GM12864 (cell line): ENCODE measurements around the gene TROAP.

Experiments
- DNase-seq: peaks from one replicate; pipeline ENCODE4 v3.0.0-alpha.2; 2011; ENCODE audit warnings: low read depth
- H3K4me3 ChIP-seq: 2 replicates; pipeline ENCODE4 v1.5.1; 2011; ENCODE audit warnings: mild to moderate bottlenecking, low read depth, low read length, control low read depth
- TF ChIP-seq, protein P1 (sequence below): IDR thresholded peaks from 2 replicates; pipeline ENCODE4 v1.5.1; 2011; ENCODE audit warnings: low read depth, mild to moderate bottlenecking, moderate library complexity, low read length, control low read depth, inconsistent platforms; ENCODE audit errors: missing control alignments

Gene TROAP

GRCh38 chr12:49342066-49342913 lies 19.2 kb downstream of the TROAP start:
- TF ChIP-seq, protein P1, sequence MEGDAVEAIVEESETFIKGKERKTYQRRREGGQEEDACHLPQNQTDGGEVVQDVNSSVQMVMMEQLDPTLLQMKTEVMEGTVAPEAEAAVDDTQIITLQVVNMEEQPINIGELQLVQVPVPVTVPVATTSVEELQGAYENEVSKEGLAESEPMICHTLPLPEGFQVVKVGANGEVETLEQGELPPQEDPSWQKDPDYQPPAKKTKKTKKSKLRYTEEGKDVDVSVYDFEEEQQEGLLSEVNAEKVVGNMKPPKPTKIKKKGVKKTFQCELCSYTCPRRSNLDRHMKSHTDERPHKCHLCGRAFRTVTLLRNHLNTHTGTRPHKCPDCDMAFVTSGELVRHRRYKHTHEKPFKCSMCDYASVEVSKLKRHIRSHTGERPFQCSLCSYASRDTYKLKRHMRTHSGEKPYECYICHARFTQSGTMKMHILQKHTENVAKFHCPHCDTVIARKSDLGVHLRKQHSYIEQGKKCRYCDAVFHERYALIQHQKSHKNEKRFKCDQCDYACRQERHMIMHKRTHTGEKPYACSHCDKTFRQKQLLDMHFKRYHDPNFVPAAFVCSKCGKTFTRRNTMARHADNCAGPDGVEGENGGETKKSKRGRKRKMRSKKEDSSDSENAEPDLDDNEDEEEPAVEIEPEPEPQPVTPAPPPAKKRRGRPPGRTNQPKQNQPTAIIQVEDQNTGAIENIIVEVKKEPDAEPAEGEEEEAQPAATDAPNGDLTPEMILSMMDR: peak; percentile 90
- DNase-seq: peak; percentile 55
- peak overlapping the region; percentile 4; the same call in 1 of the 2 replicates for H3K4me3 ChIP-seq

GRCh38 chr12:49342914-49343731 lies 20.1 kb downstream of the TROAP start:
- DNase-seq: no peak
- TF ChIP-seq, protein P1: no peak
- 0 out of 2 replicates have a peak overlapping the region, but pooled peaks have one; percentile 4 for H3K4me3 ChIP-seq

- H3K4me3 ChIP-seq: no peak overlapping the region
- TF ChIP-seq, protein P1: no peak
Measured at GRCh38 chr12:49344486-49345050, 21.5 kb downstream of the TROAP start.

DNA sequence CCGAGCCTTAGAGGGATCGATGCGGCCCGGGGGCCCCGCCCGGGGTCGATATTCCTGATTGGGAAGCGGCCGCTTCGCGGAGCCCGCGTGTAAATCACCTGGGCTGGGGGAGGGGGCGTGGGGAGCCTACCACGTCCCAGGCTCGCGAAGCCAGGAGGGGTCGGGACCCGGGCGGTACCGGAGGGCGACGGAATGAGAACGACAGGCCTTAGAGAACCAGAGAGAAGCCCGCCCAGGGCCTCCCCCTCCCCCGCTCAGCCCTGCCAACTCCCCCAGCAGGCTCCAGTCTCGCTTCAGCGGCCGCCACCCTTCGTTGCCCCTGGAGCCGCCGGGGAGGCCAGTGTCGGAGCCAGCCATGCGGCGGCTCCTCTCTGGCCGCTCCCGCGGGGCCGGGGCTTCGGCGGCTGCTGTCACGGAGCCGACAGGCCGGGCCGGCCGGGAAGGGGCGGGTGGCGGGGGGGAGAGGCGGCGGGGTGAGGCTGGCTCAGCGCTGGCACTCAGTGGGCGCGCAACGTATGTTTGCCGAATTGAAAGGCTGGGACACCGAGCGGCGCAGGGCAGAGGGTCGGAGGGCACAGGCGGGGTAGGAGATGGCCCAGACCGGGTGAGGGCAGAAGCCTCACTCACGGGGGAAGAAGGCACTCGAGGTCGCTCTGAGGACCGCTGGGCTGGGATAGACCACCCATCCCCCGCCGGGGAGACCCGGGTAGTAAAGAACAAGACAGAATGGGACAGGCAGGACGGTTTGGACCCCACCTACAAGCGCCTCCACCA lies 22.2 kb downstream of the TROAP start:
- TF ChIP-seq, protein P1: no peak
- peak overlapping the region; percentile 32 for H3K4me3 ChIP-seq
- no peak for DNase-seq

More at GRCh38 chr12:49344486-49345050, 21.5 kb downstream of the TROAP start:
- no peak for DNase-seq

DNA sequence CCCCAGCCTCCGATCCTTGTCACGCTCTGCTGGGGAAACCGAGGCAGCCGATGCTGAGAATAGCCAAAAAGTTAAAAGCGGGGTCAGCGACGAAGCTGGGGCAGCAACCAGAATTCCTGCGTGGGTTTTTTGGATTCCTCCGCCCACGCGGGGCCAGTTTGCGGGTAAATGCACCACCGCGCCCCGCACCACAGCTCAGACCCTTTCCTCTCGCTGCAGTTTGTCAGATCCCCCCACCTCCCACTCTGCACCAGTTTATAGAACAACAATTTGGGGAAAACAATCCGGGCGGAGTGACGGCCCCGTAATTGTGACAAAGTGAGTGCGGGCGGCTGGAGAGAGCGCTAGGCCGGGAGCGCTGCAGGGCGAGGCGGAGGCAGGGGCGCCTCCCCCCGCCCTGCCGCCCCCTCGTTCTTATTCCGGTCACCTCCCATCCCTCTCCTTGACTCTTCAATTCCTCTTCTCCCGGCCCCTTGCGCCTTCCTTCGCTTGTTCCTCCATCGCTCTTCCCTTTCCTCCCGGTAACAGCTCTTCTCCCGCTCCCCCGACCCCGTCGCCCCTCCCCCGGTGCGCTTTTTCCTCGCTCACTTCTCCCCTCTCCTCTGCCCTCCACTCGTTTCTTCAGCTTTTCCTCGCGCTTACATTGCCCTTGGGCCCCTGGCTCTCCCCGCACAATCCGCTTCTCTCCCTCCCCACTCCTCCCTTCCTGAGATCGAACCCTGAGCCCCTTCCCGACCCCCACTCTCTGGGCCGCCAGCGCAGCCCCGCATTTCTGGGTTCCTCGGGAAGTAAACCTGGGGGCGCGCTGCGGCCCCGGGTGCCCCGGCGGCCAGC lies 23.0 kb downstream of the TROAP start:
- H3K4me3 ChIP-seq: peak overlapping the region; percentile 32
- TF ChIP-seq, protein P1: no peak
- DNase-seq: no peak
